Measurements from ENCODE around the gene EIF5A2. TPM values are rescaled to one million over a fixed set of nuclear protein-coding genes. Genes with fewer than 3 reads are reported as not detected.

EIF5A2 gene
- 10 to 100 TPM in 5 of 10 donors, 1 to 10 TPM in 5; 4.8 to 14.8 (median 9.5) TPM for total RNA-seq
- 1 to 10 TPM; 1.6 to 2.7 TPM for polyA plus RNA-seq
- long read RNA-seq, donor 1, full-length matches to known transcripts = 12 of 12 reads
- long read RNA-seq, donor 1, partial matches to known transcripts = 0 of 12 reads
- long read RNA-seq, donor 1, other reads (novel, unspliced or antisense) = 0 of 12 reads
- long read RNA-seq, donor 2, full-length matches to known transcripts = 17 of 18 reads
- long read RNA-seq, donor 2, partial matches to known transcripts = 0 of 18 reads
- long read RNA-seq, donor 2, other reads (novel, unspliced or antisense) = 1 of 18 reads
- long read RNA-seq, donor 3, full-length matches to known transcripts = 30 of 30 reads
- long read RNA-seq, donor 3, partial matches to known transcripts = 0 of 30 reads
- long read RNA-seq, donor 3, other reads (novel, unspliced or antisense) = 0 of 30 reads

DNA sequence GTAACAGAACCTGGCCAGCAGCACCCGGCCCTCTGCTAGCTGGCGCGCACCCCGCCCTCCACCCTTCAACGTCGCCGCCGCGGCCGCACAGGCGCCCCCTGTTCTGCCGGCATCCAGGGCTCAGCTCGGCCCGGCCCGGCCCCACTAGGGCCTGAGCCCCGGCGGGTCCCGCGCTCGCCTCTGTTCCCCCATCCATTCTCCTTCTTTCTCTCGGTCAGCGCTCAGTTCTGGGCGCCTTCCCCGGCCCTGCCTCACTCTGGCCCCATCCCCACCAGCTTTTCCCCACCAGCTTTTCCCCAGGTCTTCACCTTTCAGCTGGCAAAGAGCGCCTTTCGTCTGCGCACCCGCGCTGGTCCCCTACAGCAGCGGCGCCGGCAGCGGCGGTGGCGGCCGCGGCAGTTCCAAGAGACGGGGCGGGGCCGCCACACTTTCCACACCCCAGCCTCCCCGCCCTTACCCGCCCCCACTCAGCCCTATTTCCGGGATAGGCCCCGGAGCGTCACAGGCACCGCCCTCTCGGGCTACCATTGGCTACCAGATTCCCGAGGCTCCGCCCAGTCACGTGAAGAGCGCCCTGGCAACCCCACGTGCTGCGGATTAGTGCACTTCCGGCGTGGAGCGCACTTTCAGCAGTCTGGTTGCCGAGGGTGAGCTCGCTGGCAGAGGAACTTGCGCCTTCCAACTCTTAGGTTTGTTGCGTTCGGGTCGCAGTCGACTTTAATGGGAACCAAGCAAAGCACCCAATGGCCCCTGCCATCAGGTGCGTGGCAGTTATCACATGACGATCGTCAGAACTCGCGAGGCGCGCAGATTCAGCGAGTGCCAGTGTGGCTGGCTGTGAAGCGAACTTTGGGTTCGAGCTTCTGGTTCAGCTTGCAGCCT is at the start of gene EIF5A2:
Gene EIF5A2 (minus strand): TSS at position 403 of the 882 bp plus-strand sequence. CDS start 831 bp downstream, outside the sequence.
- intact Hi-C loops (cut with DNase I) = loop anchor here in 2 of 10 donors (2.0 to 5.0 kb wide), 2 partner anchors 36 to 38 kb away; partner anchors contain the start of gene RPL22L1 (in 2 of the 2)
- H3K9me3 ChIP-seq = peaks cover 0 to 39% (median 15%) of the 10 kb centered on the region in 11 donors
- DNase-seq (peak; percentile 95 to 96), ATAC-seq (peak; percentile 98 to 99 (median 98))
- peak within 1 kb of the TSS; percentile 59 to 80 (median 74) for H3K4me3 ChIP-seq
- no peaks in the 10 kb centered on the region for H3K36me3 ChIP-seq
- peak within 1 kb of the TSS in 9 of 10 donors; percentile 25 to 75 (median 68) for H3K27ac ChIP-seq
- TF ChIP-seq, protein P1, sequence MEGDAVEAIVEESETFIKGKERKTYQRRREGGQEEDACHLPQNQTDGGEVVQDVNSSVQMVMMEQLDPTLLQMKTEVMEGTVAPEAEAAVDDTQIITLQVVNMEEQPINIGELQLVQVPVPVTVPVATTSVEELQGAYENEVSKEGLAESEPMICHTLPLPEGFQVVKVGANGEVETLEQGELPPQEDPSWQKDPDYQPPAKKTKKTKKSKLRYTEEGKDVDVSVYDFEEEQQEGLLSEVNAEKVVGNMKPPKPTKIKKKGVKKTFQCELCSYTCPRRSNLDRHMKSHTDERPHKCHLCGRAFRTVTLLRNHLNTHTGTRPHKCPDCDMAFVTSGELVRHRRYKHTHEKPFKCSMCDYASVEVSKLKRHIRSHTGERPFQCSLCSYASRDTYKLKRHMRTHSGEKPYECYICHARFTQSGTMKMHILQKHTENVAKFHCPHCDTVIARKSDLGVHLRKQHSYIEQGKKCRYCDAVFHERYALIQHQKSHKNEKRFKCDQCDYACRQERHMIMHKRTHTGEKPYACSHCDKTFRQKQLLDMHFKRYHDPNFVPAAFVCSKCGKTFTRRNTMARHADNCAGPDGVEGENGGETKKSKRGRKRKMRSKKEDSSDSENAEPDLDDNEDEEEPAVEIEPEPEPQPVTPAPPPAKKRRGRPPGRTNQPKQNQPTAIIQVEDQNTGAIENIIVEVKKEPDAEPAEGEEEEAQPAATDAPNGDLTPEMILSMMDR (IDR thresholded peaks at IDR 0.05) = peak in 2 of 9 donors; percentile 9 to 10
- peaks cover 0 to 18% (median 10%) of the 10 kb centered on the region in 9 donors for H3K4me1 ChIP-seq
- 10 to 11% methylated on average over 70 to 73 of the region's 73 CpGs for WGBS, 2 donors
- H3K27me3 ChIP-seq = no peaks in the 10 kb centered on the region

DNA sequence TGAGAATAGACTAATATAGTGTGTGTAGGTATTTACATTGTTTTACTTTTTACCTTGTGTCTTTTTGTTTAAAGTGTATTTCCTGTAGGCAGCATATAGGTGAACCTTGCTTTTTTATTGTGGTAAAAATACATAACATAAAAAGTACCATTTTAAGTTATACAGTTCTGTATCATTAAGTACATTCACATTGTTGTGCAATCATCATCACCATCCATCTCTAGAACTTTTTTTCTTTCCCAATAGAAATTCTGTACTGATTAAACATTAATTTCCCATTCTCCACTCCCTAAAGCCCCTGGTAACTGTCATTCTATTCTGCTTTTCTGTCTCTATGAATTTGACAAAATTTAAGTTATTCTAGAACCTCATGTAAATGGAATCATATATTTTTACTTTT is 48.2 kb upstream of the EIF5A2 start:
- peaks cover 0 to 1% (median 0%) of the 10 kb centered on the region in 9 donors for H3K4me1 ChIP-seq
- H3K36me3 ChIP-seq = no peaks in the 10 kb centered on the region
- no peak overlapping the region for H3K4me3 ChIP-seq
- intact Hi-C loops (cut with DNase I) = no loop called here
- no peaks in the 10 kb centered on the region for H3K9me3 ChIP-seq
- TF ChIP-seq, protein P1 (IDR thresholded peaks at IDR 0.05) = no peak
- H3K27me3 ChIP-seq = no peaks in the 10 kb centered on the region
- no peak for DNase-seq
- no peak for ATAC-seq
- no peak overlapping the region for H3K27ac ChIP-seq

DNA sequence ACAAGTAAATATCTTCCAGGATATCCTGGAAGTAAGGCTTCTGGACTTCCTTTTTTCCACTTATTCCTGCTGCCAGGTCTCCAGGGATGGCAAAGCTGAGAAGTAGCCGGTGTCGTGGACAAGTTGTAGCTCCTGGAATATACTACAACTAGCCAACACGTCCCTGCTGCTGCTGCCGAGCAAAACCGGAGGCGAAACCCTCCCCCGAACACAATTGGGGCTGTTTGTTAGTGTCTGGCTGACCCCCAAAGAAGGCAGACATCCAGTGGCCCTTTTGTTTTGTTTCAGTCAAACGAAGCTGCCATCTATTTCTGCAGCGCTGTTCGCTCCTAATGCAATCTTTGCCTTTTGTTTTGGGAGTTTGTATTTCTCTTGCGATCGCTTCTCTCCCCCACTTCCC is 45.3 kb upstream of the EIF5A2 start:
- Histone ChIP-seq H3K36me3 (no peaks in the 10 kb centered on the region), H3K27me3 (no peaks in the 10 kb centered on the region), H3K9me3 (no peaks in the 10 kb centered on the region), H3K27ac (no peak overlapping the region), H3K4me3 (no peak overlapping the region), H3K4me1 (no peaks in the 10 kb centered on the region)
- intact Hi-C loops (cut with DNase I) = no loop called here
- DNase-seq (no peak), ATAC-seq (no peak)
- 52 to 61% methylated on average over 12 of the region's 12 CpGs for WGBS, 2 donors
- TF ChIP-seq, protein P1 (IDR thresholded peaks at IDR 0.05) = no peak

DNA sequence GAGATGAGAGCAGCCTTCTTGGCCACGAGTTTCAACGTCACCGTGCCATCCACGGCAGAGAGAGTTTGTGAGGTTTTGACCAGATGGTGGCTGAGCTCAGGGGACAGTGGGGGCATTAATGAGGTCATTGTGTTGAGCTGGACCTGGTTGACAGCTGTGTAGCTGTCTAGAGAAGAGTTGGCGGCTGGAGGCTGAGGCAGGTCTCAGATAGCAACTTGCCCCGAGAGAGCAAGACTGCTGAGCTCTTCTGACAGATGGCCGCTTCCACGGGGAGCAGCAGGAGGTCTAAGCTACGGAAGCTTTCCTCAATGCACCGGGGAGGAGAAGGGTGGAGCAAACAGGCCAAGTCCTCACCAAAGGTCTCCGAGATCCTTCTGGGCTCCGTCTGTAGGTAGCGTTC is 44.8 kb upstream of the EIF5A2 start:
- Histone ChIP-seq H3K9me3 (no peaks in the 10 kb centered on the region), H3K27ac (no peak overlapping the region), H3K27me3 (no peaks in the 10 kb centered on the region), H3K36me3 (no peaks in the 10 kb centered on the region), H3K4me3 (no peak overlapping the region), H3K4me1 (no peaks in the 10 kb centered on the region)
- ATAC-seq = no peak
- no peak for DNase-seq
- intact Hi-C loops (cut with DNase I) = no loop called here
- WGBS, 2 donors = 63 to 76% methylated on average over 13 of the region's 13 CpGs
- TF ChIP-seq, protein P1 (IDR thresholded peaks at IDR 0.05) = no peak

All from heart right ventricle (tissue), 16 donors.